HG02885 (cell line): ENCODE results near the gene RHOT1.
A peak's percentile ranks its signal among the peaks of the same experiment; 100 is the strongest.
"Not testable (repeated sequence)": the region's sequence is repeated elsewhere in the genome, so short reads cannot be mapped to it uniquely, and the experiment has no call there.

ENCODE experiments used
- ATAC-seq: cut with Tn5 transposase; IDR thresholded peaks from one replicate; pipeline ENCODE4 v1.9.1; 2021; ENCODE audit warnings: mild to moderate bottlenecking; ENCODE audit not compliant: unreplicated experiment, poor library complexity

Gene RHOT1

GRCh38 chr17:32142038-32142856, at the start of gene RHOT1:
Gene RHOT1, plus strand, starts transcription at chr17:32142502. Its CDS starts 191 bp downstream, at chr17:32142693.
- peak; percentile 77 for ATAC-seq

- no peak for ATAC-seq
These were observed 42.6 kb upstream of the RHOT1 start for GRCh38 chr17:32099686-32100085.

- ATAC-seq: not testable (repeated sequence)
These were observed 42.0 kb upstream of the RHOT1 start for GRCh38 chr17:32100323-32100722.

DNA sequence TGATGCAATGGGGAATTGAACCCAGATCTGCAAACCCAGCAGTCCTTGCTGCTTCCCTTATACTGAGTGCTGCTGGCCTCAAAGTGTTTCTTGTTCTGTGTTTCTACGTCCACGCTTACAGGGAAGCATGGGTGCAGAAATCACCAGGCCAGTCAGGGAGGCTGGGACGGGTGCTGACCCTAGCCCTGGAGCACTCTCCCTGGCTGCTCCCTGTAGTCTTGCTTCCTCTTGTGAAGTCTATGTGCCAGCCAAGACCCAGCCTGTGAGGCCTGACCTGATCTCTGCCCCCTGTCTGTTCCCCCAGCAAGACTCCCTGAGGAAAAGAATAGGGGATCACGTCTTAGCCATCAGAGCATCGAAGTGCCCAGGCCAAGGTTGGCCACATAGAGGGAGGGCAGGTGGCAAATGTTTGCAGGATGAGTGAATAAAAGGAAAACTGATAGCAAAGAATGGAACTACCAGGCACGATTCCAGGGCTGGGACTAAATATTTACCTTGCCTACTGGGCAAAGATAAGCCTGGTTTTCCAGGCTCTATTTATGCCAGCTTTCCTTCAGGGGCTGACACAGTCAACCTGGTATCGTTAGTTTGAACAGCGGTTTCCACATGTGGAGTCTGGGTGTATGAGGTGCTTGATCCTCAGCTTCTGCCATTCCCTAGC, 41.2 kb upstream of the RHOT1 start:
- ATAC-seq: no peak

DNA sequence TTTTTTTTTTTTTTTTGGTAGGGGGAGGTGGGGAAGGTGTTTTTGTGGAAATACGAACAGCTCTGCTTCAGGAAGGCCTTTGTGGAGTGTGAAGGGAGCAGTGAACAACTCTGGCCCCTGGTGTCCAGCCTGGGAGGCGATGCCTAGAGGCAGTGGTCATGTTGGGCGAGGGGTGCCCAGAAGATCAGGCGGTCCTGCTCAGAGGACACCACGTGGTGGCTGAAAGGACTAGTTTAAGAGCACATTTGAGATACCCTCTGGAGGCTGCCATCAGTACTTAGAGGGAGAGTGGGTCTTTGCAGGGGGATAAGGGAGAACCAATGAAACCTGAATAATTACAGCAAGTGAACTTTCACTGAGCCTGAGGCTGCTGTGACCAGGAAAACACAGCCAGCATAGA, 40.1 kb upstream of the RHOT1 start:
- ATAC-seq: no peak

DNA sequence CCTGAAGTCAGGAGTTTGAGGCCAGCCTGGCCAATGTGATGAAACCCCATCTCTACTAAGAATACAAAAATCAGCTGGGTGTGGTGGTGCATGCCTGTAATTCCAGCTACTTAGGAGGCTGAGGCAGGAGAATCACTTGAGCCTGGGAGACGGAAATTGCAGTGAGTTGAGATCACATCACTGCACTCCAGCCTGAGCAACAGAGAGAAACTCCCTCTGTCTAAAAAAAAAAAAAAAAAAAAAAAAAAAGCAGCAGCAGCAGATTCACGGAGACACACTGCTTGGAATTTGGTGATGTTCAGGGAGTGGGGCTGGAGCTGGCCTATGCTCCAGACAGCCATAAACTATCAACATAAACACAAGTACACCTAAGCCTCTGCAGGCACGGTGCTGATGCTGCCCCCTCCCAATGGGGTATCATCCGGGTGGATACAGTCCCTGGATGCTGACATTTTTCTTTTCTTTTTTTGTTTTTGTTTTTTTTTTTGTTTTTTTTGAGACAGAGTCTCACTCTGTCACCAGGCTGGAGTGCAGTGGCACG, 39.6 kb upstream of the RHOT1 start:
- no peak for ATAC-seq

GRCh38 chr17:32103476-32104113, 38.7 kb upstream of the RHOT1 start:
- no peak for ATAC-seq

DNA sequence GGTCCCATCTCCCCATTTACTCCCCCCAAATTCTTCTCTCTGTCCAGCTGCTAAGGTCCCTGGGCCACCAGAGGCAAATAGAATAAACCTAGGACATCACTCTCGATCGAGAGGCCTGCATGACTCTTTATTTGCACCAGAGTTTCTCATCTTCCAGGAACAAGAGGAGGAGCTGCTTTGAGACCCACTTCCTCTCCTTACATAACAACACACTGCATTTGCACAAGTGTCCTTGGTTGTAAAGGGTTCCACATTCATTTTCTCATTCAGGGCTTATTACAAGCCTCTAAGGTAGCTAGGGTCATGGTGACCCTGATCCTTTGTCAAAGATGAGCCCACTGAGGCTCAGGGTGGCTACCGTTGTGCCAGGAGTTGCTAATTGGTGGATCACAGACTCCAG, 38.1 kb upstream of the RHOT1 start:
- ATAC-seq: no peak

DNA sequence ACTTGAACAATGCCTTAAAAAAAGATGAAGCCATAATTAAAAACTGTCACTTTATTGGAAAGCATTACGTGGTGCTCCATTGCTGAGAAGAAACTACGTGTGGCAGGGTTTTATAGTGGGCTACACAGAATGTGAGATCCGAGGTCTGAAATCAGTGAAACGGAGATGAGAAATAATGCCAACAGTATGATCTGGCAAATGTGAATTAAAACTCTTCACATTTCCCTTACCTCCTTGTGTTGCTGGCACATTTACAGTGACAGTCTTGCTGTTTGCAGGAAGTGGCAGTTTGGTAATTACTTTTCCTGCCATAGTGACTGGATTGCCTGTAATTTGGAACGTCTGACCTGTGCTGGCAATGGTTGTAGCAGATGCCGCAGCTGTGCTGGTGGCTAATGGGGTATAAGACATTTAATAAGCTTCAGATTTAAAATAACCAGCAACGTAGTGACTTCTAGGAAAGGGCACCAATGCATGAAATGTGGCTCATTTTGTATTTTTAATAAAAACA, 35.8 kb upstream of the RHOT1 start:
- ATAC-seq: not testable (repeated sequence)

- ATAC-seq: not testable (repeated sequence)
These were observed 35.1 kb upstream of the RHOT1 start for GRCh38 chr17:32107194-32107593.

GRCh38 chr17:32110596-32110995, 31.7 kb upstream of the RHOT1 start:
- no peak for ATAC-seq

- no peak for ATAC-seq
These were observed 31.0 kb upstream of the RHOT1 start for GRCh38 chr17:32111141-32111771.

GRCh38 chr17:32112416-32112815, 29.9 kb upstream of the RHOT1 start:
- ATAC-seq: no peak

DNA sequence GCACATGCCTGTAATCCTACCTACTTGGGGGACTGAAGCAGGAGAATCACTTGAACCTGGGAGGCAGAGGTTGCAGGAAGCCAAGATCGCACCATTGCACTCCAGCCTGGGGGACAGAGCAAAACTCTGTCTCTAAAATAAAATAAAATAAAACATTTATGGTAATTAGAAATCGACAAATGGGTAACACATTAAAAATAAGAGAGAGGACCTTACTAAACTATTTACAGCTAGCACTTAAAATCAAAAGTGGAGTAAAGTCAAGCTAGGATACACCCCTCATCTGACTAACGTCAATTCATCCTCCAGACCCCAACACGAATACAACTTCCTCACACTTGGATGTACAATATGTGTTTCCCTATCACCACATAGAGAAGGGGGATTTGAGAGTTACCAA, 27.8 kb upstream of the RHOT1 start:
- no peak for ATAC-seq

DNA sequence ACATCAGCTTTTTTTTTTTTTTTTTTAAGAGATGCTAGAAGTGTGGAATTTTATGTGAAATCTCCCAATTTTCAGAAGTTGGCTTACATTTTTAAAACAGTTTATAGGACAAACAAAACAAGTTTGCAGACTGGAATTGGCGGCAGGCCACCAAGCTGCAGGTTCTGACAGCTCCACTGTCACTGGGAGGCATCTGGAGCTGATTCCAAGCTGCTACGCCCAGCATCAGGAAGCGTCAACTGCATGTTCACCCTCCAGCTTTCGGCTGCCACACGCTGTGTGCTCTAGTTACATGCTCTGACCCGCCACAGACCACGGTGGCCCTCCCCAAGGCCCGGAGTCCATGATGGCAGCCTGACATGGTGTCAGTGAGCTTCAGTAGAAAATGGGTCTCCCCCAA, 26.8 kb upstream of the RHOT1 start:
- not testable (repeated sequence) for ATAC-seq

DNA sequence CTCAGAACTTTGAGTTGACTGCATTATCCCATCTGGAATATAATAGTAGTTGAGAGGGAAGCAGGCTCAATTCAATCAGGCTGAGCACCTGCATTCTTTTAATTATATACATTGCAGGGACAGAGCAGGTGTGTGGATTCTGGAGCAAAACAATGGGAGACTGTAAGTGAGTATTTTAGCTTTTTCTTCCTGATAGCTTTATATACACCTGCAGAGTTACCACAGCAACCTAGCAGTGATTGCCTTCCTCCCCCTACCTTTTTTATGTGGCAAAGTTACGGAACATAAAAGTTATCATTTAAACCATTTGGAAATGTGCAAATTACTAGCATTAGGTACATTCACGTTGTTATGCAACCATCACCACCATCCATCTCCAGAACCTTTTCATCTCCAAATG, 25.4 kb upstream of the RHOT1 start:
- no peak for ATAC-seq

DNA sequence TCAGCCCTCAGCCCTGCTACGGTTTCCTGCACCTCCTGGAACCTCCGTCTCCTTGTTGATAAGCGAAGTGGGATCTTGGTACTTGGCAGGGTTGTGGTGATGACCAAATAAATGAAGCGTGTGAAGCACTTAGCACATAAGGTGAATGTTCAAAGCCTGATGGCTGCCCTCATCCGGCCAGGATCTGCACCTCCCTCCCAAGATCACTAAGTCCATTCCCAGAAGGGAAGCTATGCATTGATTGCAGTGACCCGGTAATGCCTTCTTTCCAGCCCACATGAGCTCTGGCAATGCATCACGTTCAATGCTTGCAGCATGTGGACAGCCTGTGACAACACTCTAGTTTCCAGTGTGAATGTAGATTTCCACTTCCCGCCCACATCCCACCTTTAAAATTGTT, 24.9 kb upstream of the RHOT1 start:
- no peak for ATAC-seq

DNA sequence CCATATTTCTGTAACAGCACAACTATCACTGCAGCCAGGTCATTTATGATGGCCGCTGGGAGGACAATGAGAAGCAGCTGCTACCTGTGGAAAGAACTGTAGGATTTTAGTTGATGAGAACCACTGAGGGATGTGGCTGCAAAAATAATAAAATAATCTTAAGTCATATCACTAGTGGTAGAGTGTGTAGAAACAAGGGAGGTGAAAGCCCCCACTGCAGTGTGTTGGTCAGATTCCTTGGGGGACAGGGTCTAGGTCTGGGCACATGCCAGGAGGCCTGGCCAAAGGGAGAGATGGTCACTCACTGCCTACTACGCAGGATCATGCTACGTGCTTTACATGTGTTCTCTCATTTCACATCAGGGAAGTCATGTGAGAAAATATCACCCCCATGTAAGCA, 24.2 kb upstream of the RHOT1 start:
- not testable (repeated sequence) for ATAC-seq

DNA sequence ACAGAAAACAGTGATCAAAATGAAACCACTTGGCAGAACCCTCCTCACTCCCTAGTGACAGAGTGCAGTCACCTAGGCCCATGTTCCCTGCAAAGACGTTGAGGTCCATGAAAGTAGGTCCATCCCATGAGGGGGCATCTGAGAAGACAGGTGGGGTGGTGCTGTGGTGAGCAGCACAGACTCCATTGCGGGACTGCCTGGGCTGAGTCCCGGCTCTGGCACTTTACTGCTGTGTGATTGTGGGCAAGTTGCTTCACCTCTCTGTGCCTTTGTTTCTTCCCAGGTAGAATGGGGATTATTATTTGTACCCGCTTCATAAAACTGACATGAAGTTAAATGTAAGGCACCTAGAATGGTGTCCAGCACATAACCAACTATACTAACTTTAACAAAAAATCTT, 23.5 kb upstream of the RHOT1 start:
- no peak for ATAC-seq

DNA sequence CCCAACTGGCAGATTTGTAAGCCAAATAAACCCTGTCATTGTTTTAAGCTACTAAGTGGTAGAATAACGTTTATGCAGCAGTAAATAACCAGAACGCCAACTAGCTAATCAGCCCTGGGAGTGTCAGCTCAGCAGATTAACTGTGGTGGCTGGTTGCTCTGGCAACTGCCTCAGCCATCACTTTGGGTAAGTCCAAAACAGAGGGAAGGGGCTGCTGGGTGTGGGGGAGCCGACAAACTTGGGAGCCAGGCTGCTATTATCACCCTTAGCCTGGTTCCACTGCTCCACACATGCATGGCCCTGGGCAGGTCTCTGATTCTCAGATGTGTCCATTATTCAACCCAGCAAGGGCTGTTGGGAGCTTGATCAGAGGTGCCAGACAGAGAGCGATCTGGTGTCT, 22.2 kb upstream of the RHOT1 start:
- ATAC-seq: no peak
